SHP77 treated with DMSO at 0.1 percent for 48 hours (cell line): ENCODE measurements around the gene ZNF334.

ENCODE experiments used
- DNase-seq: peaks from one replicate; lab custom pipeline; 2025; lab: John Stamatoyannopoulos, UW

ZNF334 gene

DNA sequence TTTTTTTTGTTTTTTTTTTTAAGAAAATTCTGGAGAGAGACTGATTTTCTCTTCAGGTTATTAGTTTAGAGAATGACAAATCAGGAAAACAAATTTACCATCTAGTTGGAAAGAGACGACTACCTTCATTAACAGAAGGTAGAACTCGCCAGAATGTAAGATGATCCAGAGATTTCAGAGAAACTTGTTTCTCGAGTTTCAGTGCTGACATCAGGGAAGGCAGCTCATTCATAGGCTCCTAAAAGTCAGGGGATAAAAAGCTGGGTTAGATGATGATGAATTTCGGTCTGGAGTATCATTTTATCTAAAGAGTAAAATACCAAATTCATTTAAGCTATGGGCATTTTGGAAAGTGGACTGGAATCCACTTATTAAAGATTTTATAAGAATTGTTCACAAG lies 27.9 kb downstream of the ZNF334 start:
- no peak for DNase-seq

DNA sequence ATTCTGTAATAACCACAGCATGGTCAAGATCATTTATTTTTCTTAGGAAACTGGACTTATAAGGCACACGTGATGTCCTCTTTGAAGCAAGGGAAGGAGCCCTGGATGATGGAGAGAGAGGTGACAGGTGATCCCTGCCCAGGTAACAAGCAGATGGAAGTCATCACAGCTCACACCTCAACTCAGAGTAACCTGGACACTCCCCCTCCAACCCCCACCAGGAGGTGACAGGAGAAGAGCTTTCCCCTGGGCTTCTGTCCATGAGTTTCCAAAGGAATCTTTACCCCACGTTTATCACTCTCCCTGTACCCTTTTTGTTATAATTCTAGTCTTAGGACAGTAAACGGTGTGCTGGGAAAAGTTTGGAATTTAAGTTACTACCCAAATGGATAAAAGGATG lies 28.4 kb downstream of the ZNF334 start:
- no peak for DNase-seq

DNA sequence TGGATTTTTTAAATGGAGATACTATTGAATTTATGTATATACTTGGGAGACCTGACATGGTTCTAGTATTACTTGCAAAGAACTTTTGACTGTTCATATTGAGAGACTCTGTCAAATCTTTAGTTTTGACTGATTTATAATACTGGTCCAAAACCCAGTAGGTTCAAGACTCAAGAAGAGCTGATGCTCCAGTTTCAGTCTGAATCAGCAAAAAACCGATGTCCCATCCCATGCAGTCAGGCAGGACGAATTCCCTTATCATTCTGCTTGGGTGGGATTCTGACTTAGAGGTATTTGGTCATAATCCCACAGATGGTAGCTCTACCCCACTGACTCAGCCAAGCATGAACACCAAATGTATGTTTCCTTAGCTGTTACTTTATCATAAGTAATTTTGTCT lies 29.5 kb downstream of the ZNF334 start:
- DNase-seq = no peak

- no peak for DNase-seq
Measured at GRCh38 chr20:46482864-46483263, 30.5 kb downstream of the ZNF334 start.

DNA sequence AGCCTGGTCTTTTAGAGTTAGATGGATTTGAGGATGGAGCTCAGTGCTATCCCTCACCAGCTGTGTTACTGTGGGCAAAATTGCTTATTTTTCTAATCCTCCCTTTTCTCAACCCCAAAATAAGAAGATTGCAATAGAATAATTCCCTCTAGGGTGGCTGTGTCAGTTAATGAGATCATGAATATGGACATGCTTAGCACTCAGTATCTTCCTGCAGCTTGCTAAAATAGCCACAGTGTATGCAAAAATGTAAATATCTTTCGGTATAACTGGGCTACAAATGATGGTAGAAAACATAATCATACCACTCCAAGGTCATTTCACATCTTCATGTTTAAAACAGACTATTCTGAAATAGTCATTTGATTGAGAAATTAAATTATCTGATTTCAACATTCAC lies 35.7 kb downstream of the ZNF334 start:
- DNase-seq = no peak

DNA sequence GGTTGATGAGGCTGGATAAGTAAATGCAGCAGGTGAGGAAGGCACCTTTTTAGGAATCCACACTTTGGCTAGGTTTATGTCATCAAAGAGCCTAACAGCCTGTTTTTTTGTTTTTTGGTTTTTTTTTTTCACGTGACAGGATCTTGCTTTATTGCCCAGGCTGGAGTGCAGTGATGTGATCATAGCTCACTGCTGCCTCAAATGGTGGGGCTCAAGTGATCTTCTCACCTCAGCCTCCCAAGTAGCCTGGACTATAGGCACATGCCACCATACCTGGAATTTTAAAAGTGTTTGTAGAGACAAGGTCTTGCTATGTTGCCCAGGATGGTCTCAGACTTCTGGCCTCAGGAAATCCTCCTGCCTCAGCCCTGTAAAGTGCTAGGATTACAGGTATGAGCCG lies 36.1 kb downstream of the ZNF334 start:
- no peak for DNase-seq

GRCh38 chr20:46468508-46468907 lies 44.9 kb downstream of the ZNF334 start:
- no peak for DNase-seq

DNA sequence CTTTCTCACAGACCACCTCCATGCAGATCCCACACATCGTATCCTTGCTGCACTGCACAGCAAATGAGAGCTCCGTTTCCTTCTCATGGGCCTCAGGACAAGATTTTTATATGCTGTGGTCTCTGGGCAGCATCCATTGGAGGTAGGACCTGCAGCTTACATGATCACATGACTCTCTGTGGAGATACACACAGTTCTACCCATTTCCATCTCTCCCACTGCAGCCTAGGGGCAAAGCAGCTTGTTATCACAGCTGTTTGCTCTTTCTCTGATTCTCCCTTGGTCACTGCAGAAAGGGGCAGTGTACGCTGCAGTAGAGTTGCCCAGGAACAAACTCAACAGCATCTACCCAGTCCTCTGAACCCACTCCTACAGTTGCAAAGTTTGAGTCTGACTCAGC lies 48.9 kb downstream of the ZNF334 start:
- no peak for DNase-seq

GRCh38 chr20:46463852-46464251 lies 49.5 kb downstream of the ZNF334 start:
- DNase-seq = no peak

DNA sequence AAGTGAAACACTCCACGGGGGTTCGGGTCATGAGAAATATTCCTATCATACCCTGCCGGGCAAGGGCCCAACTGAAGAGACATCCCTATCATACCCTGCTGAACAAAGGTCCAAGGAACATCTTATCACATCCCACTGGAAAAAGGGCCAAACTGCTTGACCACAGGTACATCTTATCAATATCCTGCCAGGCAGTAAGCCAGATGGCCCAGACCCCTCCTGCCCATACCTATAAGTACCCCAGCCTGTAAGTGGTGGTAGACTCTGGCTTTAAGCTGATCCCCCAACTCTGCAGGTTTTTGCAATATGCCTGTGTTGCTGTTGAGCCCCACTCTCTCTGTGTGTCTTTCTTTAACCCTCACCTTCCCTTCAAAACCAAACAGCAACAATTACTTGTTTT lies 51.6 kb downstream of the ZNF334 start:
- no peak for DNase-seq

DNA sequence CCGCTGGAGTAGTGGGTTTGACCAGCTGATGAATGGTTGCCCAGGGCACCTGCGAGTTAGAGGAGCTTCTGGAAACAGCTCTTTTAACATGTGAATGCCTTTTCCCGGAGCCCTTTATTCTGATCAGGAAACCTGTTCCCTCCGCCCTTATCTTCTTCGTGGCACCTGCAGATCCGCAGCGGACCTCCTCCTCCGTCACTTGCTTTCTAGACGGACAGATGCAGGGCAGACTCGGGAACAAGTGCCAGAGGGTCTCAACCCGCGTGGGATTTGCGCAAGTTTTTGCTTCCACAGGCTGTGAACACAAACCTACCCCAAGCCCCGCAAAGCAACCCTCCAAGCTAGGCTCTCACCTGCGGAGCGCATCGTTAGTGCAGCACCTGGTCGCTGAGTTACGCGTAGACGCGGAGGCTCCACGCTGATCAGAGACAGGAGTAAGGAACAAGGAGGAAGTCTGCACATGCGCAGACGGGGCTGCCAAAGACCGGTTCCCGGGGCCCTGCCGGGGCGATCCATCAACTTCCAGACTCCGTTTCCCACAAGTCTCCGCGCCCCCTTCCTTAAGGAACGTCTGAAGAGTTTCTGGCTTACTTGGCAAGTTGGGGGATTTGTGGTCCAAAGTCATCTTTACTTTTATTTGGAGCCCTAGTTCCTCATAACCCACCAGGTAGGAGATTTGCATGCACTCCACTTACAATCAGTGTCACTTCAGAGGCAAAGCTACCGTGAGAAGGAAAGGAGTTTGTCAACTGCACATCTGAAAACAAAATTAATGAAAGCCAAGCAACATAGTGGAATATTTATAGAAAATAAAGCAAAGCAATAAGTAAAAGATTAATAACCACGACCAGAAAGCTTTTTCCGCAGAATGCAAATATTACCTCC lies 54.3 kb downstream of the ZNF334 start:
- DNase-seq = no peak

- no peak for DNase-seq
Measured at GRCh38 chr20:46456255-46457028, 56.9 kb downstream of the ZNF334 start.

GRCh38 chr20:46455729-46456128 lies 57.6 kb downstream of the ZNF334 start:
- no peak for DNase-seq
